Stomach smooth muscle (tissue), 2 donors: Measurements from ENCODE around the gene STAM2.
"Not testable (repeated sequence)": the region's sequence is repeated elsewhere in the genome, so short reads cannot be mapped to it uniquely, and the experiment has no call there.

Experiments used
- H3K27ac ChIP-seq: one replicate; pipeline ENCODE4 v1.7.0; 2013; ENCODE audit warnings: mild to moderate bottlenecking, low read length, inconsistent platforms
- H3K27me3 ChIP-seq, 2 donors: one replicate each; pipeline ENCODE4 v1.7.0; 2013; ENCODE audit warnings: low read length in 2 of 2; ENCODE audit not compliant: insufficient read depth in 2 of 2, control insufficient read depth in 1 of 2
- H3K36me3 ChIP-seq, 2 donors: one replicate each; pipeline ENCODE4 v1.7.0; 2013; ENCODE audit warnings: low read length in 2 of 2; ENCODE audit not compliant: control insufficient read depth in 2 of 2, insufficient read depth in 2 of 2
- H3K4me1 ChIP-seq: one replicate; pipeline ENCODE4 v1.7.0; 2013; ENCODE audit warnings: low read length; ENCODE audit not compliant: control insufficient read depth, insufficient read depth
- H3K4me3 ChIP-seq, 2 donors: one replicate each; pipeline ENCODE4 v1.7.0; 2013; ENCODE audit warnings: low read length in 2 of 2
- H3K9ac ChIP-seq, 2 donors: one replicate each; pipeline ENCODE4 v1.7.0; 2013; ENCODE audit warnings: low read length in 2 of 2, mild to moderate bottlenecking in 1 of 2
- H3K9me3 ChIP-seq, 2 donors: one replicate each; pipeline ENCODE4 v1.7.0; 2013; ENCODE audit warnings: low read length in 2 of 2; ENCODE audit not compliant: control insufficient read depth in 2 of 2
- donor health status: healthy.
- donor health status: Pancreatic carcinoma.

STAM2 gene

DNA sequence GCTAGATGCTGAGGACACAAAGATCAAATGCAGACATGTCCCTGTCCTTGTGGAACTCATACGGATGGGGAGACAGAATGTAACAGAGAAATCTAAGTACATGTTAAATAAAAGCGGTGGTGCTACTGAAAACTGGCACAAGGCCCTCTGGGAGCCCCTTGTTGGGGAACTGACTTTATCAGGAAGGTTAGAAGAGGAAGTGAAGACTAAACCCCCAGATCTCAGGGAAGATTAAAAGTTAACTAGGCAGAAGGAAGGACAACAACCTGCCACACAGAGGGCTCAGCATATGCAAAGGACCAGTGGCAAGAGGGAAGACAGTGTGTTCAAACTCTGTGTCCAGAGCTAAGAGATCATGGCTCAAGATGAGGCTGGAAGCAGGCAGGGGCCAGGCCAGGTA is 81.5 kb downstream of the STAM2 start:
- peaks cover 17% of the 10 kb centered on the region for H3K4me1 ChIP-seq
- H3K27me3 ChIP-seq, result no peaks in the 10 kb centered on the region
- no peak overlapping the region for H3K27ac ChIP-seq
- no peaks in the 10 kb centered on the region for H3K9me3 ChIP-seq
- no peaks in the 10 kb centered on the region for H3K36me3 ChIP-seq
- no peak overlapping the region for H3K9ac ChIP-seq
- H3K4me3 ChIP-seq, result no peak overlapping the region

DNA sequence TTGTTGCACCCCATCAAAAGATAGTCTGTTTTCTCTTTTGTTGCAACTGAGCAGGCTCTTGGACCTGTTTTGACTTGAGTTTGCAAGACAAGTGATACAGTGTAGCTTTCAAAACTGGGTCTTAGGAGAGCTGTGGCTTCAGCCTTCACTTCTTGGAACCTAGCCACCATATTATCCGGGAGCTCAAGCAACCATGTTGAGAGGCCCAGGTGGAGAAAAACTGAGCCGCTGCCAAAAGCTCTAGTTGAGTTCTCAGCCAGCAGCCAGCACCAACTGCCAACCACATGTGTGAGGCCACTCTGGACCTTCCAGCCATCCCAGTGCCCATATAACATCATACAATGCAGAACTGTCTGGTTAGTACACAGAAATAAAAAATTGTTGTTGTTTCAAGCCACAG is 82.1 kb downstream of the STAM2 start:
- no peak overlapping the region for H3K4me3 ChIP-seq
- H3K9ac ChIP-seq, result no peak overlapping the region
- no peaks in the 10 kb centered on the region for H3K9me3 ChIP-seq
- H3K4me1 ChIP-seq, result peaks cover 13% of the 10 kb centered on the region
- no peaks in the 10 kb centered on the region for H3K36me3 ChIP-seq
- no peaks in the 10 kb centered on the region for H3K27me3 ChIP-seq
- H3K27ac ChIP-seq, result no peak overlapping the region

DNA sequence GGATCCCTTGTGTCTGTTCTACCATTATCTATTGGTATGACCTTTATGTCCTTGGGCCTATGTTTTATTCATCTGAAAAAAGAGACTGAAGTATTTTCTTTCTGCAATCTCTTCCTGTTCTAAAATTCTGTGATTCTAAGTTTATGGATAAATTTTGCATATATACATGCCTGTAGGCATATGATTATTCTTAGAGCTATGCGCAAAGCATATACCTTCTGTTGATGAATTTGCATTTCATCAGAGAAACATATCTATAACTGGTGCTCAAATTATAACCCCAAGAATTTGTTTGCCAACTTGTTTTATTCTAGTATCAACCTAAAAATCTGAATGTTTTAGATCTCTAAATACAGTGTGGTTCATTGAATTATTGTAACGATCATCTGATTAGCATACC is 83.5 kb downstream of the STAM2 start:
- Histone ChIP-seq H3K9me3 (no peaks in the 10 kb centered on the region), H3K9ac (no peak overlapping the region), H3K4me1 (peaks cover 3% of the 10 kb centered on the region), H3K27me3 (no peaks in the 10 kb centered on the region), H3K4me3 (no peak overlapping the region), H3K27ac (no peak overlapping the region), H3K36me3 (no peaks in the 10 kb centered on the region)

DNA sequence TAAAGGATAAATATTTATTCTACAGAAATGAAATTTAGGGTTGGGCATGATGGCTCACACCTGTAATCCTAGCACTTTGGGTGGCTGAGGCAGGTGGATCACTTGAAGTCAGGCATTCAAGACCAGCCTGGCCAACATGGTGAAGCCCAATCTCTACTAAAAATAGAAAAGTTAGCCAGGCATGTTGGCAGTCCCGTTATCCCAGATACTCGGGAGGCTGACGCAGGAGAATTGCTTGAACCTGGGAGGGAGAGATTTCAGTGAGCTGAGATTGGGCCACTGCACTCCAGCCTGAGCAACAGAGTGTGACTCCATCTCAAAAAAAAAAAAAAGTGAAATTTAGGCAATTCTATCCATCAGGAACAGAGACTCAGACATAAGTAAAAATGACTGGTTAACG is 84.8 kb downstream of the STAM2 start:
- H3K36me3 ChIP-seq, H3K9me3 ChIP-seq, H3K9ac ChIP-seq, H3K27ac ChIP-seq, H3K4me3 ChIP-seq, H3K4me1 ChIP-seq, H3K27me3 ChIP-seq: not testable (repeated sequence)

DNA sequence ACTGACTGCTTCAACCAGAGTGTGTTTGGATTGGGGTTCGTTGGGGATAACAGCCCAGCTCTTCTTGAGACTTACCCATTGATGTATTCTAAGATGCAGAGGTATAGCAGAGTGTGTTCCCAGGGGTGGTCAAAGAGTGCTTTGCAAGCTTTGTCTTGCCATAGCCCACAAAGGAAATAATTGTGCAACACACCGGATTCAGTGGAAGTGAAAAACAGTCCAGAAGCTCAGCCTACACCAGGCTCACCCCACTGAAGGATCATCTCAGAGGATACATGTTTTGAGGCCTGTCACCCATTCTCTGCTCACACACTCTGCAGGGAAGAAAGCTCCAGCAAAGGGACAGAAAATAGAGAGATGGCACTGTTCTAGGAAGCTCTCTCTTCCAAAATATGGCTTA is 86.3 kb downstream of the STAM2 start:
- H3K9ac ChIP-seq, result no peak overlapping the region
- H3K27ac ChIP-seq, result no peak overlapping the region
- H3K27me3 ChIP-seq, result no peaks in the 10 kb centered on the region
- no peaks in the 10 kb centered on the region for H3K36me3 ChIP-seq
- peaks cover 3% of the 10 kb centered on the region for H3K4me1 ChIP-seq
- no peaks in the 10 kb centered on the region for H3K9me3 ChIP-seq
- no peak overlapping the region for H3K4me3 ChIP-seq

DNA sequence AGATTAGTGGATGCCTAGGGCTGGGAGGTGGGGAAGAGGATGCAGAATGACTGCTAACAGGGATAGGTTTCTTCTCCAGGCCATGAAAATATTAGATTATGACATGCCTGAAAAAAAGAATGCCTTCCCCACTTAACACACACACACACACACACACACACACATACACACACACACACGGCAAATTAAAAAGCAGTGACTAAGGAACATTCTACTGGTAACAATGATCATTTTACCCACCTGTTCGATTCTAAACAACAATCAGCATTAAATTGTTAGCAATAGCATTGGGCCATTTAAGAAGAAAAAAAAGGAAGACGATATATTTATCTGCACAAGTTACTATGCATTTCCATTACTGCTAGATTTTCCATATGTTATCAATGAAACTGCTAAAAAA is 87.6 kb downstream of the STAM2 start:
- Histone ChIP-seq H3K36me3 (no peaks in the 10 kb centered on the region), H3K27me3 (no peaks in the 10 kb centered on the region), H3K9ac (no peak overlapping the region), H3K27ac (no peak overlapping the region), H3K4me3 (no peak overlapping the region), H3K4me1 (peaks cover 3% of the 10 kb centered on the region), H3K9me3 (no peaks in the 10 kb centered on the region)

DNA sequence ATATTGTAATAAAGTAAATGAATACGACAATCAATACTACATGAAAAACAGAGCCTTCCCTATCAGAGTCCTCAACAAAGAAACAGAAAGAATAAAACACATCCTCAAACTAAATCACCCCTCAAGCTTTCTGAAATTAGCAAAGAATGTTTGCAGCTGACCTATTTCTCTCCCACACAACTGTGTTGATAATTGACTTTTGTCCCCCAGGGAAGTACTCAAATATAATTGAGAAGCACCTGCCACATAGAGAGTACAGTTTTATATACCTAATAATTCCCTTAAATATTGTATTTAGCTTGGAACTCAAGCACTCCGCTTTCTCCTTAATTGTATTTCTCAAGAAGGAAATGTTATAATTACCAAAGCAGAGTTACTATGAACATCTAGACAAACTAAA is 89.3 kb downstream of the STAM2 start:
- Histone ChIP-seq H3K9me3 (no peaks in the 10 kb centered on the region), H3K36me3 (no peaks in the 10 kb centered on the region), H3K4me1 (peaks cover 3% of the 10 kb centered on the region), H3K9ac (no peak overlapping the region), H3K27ac (no peak overlapping the region), H3K27me3 (no peaks in the 10 kb centered on the region), H3K4me3 (no peak overlapping the region)

DNA sequence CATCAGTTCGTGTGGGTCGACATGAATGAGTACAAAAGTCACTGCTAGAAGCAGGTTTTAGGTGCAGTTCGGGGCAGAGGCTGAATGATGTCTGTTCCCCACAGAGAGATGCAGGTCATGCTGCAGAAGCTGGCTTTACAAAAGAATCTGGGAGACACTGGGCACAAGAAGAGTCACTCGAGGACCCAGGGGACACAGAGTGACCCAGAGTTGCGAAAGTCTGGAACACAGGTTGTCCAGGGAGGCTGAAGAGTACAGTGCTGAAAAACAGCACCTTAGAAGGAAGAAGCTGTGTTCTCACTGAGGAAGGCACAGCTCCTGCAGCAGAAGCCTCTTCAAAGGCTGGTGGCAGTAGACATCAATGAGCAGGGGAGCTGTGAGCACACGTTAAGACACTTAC is 91.5 kb downstream of the STAM2 start:
- Histone ChIP-seq H3K9me3 (no peaks in the 10 kb centered on the region), H3K36me3 (no peaks in the 10 kb centered on the region), H3K27me3 (no peaks in the 10 kb centered on the region), H3K4me1 (no peaks in the 10 kb centered on the region), H3K27ac (no peak overlapping the region), H3K9ac (no peak overlapping the region), H3K4me3 (no peak overlapping the region)

DNA sequence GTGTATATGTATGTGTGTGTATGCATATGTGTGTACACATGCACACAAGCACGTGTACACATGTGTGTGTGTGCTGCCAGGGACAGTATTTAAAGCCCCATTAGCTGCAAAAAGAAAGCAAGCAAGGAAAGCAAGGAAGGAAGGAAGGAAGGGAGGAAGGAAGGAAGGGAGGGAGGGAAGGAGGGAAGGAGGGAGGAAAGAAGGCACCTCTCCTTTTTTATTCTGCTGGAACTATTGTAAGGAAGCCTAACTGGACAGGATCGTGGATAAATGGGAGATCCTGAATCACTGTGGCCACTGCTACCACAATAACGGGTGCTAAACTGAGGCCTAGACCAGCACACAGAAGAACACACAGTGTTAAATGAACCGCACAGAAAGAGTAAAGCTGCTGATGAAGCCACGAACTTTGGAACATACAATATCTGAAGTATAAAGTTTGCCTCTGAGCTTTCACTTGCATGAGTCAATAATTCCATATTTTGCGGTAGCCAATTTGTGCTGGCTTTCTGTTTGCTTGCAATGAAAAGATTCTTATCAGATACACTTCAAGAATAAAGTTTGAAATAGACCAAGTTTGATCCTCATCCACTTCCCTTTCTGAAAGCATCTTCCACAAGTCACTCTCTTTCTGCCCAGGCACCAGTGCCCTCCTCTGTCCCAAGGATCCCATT is 92.2 kb downstream of the STAM2 start:
- no peaks in the 10 kb centered on the region for H3K36me3 ChIP-seq
- no peak overlapping the region for H3K9ac ChIP-seq
- no peaks in the 10 kb centered on the region for H3K4me1 ChIP-seq
- H3K4me3 ChIP-seq, result no peak overlapping the region
- no peaks in the 10 kb centered on the region for H3K27me3 ChIP-seq
- H3K27ac ChIP-seq, result no peak overlapping the region
- H3K9me3 ChIP-seq, result no peaks in the 10 kb centered on the region

DNA sequence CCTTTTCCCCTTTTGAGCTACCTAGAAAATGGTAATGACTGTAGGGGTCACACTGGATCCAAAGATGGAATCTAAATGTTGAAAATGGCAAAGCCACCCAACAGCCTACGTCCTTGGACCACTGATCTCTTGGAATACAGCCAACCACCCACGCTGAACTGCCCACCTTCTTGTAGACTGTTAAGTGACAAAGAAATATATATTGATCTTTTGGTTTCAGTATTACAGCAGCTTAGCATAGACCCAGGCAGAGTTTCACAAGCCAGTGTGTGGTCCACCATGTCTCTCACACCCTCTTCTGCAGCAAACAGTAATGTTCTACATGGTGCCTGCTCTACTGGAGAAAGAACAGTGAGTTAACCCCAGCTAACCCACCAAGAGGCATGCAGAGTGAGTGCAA is 96.9 kb downstream of the STAM2 start:
- no peaks in the 10 kb centered on the region for H3K4me1 ChIP-seq
- H3K27me3 ChIP-seq, result no peaks in the 10 kb centered on the region
- H3K27ac ChIP-seq, result no peak overlapping the region
- H3K36me3 ChIP-seq, result no peaks in the 10 kb centered on the region
- no peak overlapping the region for H3K9ac ChIP-seq
- H3K4me3 ChIP-seq, result no peak overlapping the region
- H3K9me3 ChIP-seq, result no peaks in the 10 kb centered on the region

DNA sequence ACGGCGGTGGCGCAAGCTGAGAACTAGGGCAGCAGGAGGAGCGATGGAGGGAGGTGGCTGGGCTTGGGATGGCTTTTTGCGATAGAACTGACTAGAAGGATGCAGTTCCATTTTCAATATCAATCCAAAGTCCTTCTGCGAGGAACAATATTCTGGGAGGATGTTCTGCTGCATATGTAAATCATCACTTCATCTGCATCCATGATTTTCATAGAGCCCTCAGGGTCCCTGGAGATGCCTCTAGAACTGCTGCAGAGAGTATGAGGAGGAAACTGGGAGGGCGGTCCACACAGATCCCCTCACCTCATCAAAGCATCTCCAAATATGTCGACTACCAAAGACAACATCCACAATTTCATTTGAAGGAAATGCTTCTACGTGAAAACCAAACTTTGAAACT is 97.5 kb downstream of the STAM2 start:
- Histone ChIP-seq H3K4me1 (no peaks in the 10 kb centered on the region), H3K4me3 (no peak overlapping the region), H3K9ac (no peak overlapping the region), H3K9me3 (no peaks in the 10 kb centered on the region), H3K27me3 (no peaks in the 10 kb centered on the region), H3K36me3 (no peaks in the 10 kb centered on the region), H3K27ac (no peak overlapping the region)
